ENCODE results near the gene NXPH1.

The NXPH1 gene

GRCh38 chr7:8511855-8512254, 78.4 kb downstream of the NXPH1 start:
- peak; percentile 68 for DNase-seq

GRCh38 chr7:8514781-8515519, 81.5 kb downstream of the NXPH1 start:
- DNase-seq, result peak; percentile 24

- DNase-seq, result no peak
Measured at GRCh38 chr7:8515640-8516185, 82.3 kb downstream of the NXPH1 start.

GRCh38 chr7:8516976-8517375, 83.6 kb downstream of the NXPH1 start:
- no peak for DNase-seq

- no peak for DNase-seq
Measured at GRCh38 chr7:8528311-8528710, 94.9 kb downstream of the NXPH1 start.

- DNase-seq, result no peak
Measured at GRCh38 chr7:8531991-8532515, 98.6 kb downstream of the NXPH1 start.

- DNase-seq, result no peak
Measured at GRCh38 chr7:8536431-8536830, 103.0 kb downstream of the NXPH1 start.

- DNase-seq, result no peak
Measured at GRCh38 chr7:8549046-8549445, 115.6 kb downstream of the NXPH1 start.

GRCh38 chr7:8560501-8560900, 127.1 kb downstream of the NXPH1 start:
- no peak for DNase-seq

- DNase-seq, result no peak
Measured at GRCh38 chr7:8561449-8561848, 128.0 kb downstream of the NXPH1 start.

- no peak for DNase-seq
Measured at GRCh38 chr7:8564281-8564680, 130.9 kb downstream of the NXPH1 start.

- no peak for DNase-seq
Measured at GRCh38 chr7:8566016-8566415, 132.6 kb downstream of the NXPH1 start.

- DNase-seq, result no peak
Measured at GRCh38 chr7:8567626-8568025, 134.2 kb downstream of the NXPH1 start.

- no peak for DNase-seq
Measured at GRCh38 chr7:8579661-8580194, 146.3 kb downstream of the NXPH1 start.

GRCh38 chr7:8581842-8582241, 148.4 kb downstream of the NXPH1 start:
- DNase-seq, result no peak

GRCh38 chr7:8582728-8583127, 149.3 kb downstream of the NXPH1 start:
- DNase-seq, result peak; percentile 15

- no peak for DNase-seq
Measured at GRCh38 chr7:8585591-8585990, 152.2 kb downstream of the NXPH1 start.

GRCh38 chr7:8590225-8590624, 156.8 kb downstream of the NXPH1 start:
- DNase-seq, result no peak

- no peak for DNase-seq
Measured at GRCh38 chr7:8590791-8591190, 157.4 kb downstream of the NXPH1 start.

GRCh38 chr7:8591289-8591688, 157.9 kb downstream of the NXPH1 start:
- DNase-seq, result no peak

GRCh38 chr7:8592167-8592566, 158.8 kb downstream of the NXPH1 start:
- no peak for DNase-seq

- DNase-seq, result no peak
Measured at GRCh38 chr7:8594115-8594514, 160.7 kb downstream of the NXPH1 start.

- DNase-seq, result no peak
Measured at GRCh38 chr7:8597565-8597964, 164.2 kb downstream of the NXPH1 start.

- DNase-seq, result no peak
Measured at GRCh38 chr7:8601121-8601520, 167.7 kb downstream of the NXPH1 start.
